Activated CD4-positive, alpha-beta T cell treated with anti-CD3 and anti-CD28 coated beads, Interleukin-2, Interleukin-6, amounts not matched to agents 100 ng/mL and 50 ng/mL, durations not matched to agents 16 hours and 8 hours (primary cell): ENCODE data around the gene YTHDC1.
"Not testable (repeated sequence)": the region's sequence is repeated elsewhere in the genome, so short reads cannot be mapped to it uniquely, and the experiment has no call there.

Source experiments
- DNase-seq: peaks from one replicate; pipeline ENCODE4 v3.0.0-alpha.2; 2020

The YTHDC1 gene

DNA sequence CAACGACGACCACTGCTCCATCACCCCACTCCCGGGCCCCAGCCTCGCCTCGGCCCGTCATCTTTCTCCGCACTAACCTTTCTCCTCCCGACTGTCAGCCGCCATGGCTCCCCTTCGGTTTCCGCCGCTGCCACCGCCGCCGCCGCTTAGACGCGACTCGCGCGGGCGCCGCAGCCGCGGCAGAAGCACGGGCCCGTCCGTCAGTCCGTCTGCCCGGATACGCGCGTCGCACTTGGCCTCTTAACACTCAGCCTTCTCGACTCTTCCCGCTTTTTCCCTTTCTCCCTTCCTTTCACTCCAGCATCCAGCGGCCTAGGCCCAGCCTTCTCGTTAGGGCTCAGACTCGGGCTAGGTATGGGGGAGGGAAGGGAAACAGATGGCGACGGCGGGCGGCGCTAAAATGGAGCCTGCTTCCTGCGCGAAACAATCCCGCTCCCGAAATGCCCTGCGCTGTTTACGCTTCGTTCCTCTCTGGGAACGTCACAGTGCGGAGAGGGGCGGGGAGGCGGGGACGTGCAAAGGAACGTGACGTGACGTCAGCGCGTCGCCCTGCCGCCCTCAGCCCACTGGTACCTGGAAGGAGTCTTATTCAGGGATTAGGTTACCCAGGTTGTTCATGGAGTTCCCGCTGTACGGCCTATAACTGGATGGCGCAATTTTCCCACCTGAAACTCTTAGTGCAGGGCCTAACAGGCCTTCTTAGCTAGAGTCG lies at the start of gene YTHDC1:
TSS of gene YTHDC1 (minus strand) at position 442 of the 712 bp plus-strand sequence. CDS start at position 105, 337 bp downstream.
- DNase-seq = peak; percentile 96

DNA sequence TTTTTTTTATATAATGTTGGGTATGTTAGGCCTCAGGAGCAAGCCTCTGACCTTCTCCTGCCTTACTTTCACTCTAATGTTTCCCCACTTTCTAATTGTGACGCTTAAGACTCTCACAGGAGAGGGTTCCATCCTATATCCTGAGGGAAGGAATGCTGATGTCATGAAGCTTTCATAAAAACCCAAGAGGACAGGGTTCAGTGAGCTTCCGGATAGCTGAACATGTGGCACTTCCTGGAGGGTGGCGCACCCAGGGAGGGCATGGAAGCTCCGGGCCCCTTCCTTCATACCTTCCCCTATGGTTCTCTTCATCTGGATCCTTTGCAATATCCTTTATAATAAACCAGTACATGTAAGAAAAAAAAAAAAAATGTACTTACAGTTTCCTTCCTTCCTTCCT lies 49.4 kb upstream of the YTHDC1 start:
- DNase-seq = no peak

DNA sequence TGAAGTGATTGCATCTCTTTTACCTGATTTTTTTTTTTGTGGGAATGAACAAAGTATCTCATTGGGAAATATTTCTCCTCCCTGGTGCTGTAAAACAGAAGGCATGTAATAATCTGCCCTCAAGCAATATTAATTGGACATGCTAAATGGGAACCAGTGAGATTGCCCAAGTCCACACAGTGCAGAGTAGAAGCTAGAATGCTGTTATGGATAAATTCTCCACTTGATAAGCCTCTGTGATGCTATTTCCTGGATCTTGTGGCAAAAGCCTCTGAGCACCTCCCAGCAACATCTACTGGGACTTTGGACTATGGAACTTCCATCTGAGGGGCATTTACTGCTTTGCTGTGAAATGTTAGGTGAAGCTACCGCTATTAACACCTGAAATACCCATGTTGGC lies 46.9 kb upstream of the YTHDC1 start:
- no peak for DNase-seq

DNA sequence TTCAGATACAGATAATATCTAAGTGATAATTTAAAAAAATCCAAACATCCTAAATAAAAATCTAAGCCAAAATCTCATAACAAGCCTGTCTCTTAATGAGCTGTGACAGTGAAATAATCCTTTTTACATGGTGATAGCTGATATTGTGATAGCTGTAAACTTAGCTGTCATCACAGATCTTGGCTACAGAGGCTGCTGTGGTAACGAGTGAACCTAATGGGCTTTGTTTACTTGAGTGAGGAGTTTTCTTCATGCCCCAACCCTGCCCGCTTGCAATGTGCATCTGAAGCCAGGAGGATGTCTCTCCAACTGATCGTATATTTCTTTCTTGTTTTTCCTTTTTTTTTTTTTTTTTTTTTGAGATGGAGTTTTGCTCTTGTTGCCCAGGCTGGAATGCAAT lies 41.5 kb upstream of the YTHDC1 start:
- no peak for DNase-seq

DNA sequence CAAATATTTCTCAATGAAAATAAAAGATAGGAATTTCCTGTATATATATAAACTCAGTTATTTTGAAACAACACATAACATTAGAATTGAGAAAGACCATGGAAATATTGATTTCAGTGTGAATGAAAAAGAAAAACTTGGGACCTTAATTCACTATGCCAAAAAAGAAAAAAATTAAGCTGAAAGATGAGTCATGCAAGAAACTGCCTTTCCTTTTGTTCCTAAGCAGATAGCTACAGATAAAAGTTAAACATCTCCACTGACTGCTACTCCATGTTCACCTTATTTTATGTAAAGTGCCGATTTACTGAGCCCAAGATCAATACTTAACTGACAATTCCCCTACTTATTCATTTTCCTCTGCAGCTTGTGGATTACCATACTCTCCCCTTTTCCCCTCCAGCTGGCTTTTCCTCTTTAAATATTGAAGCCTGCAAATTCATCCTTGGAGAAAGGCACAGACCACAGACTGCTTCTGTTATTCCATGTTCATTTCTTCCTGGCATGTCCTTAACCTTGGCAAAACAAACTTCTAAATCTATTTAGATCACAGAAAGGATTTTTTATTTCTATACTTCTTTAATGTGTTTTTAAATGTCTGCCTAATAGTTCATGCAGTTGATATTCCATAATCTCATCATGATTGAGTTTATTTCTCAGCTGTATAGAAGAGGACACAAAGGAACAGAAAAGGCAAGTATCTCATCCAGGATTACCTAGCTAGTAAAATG lies 40.5 kb upstream of the YTHDC1 start:
- no peak for DNase-seq

DNA sequence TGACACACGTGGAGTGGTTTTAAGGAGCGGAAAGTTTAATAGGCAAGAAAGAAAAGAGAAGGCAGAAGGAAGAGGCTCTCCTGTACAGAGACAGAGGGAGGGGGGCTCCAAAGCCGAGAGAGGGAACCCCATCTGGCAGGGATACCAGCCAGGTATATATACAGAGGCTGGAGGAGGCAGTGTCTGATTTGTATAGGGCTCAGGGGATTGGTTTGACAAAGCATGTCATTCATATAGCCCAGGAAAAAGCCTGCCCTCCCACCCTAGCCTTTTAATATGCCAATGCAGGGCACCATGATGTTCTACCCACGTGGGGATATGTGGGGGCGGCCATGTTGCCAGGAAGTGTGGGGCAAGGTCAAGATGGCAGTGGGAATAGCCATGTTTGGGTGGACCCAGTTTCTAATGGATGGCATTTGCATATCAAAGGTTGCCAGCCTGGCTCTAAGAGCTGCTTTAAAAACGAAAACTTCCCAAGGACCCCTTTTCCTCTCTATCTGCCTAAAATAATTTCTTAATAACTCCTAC lies 39.6 kb upstream of the YTHDC1 start:
- not testable (repeated sequence) for DNase-seq

DNA sequence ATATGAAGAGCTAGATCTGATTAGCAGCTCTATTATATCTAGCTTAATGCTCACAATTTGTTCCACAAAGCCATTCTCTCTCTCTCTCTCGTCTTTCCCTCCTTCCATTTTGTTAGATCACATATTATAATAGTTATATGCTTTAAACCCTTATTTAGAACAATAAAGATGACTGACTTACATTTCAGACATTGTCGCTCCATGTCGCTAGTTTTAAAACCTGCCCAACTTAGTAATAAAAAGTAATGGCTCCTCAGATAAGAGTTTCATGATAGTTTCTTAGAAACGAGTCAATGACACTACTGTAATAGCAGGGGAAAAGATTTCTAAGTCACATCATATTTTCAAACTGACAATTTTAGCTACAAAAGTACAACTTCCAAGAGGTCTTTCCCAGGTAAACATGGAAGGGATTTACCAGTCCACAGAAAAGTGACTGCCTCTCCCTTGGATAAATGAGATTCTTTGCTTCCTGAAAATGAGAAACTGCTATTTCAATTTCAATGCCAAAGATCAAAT lies 38.5 kb upstream of the YTHDC1 start:
- no peak for DNase-seq

DNA sequence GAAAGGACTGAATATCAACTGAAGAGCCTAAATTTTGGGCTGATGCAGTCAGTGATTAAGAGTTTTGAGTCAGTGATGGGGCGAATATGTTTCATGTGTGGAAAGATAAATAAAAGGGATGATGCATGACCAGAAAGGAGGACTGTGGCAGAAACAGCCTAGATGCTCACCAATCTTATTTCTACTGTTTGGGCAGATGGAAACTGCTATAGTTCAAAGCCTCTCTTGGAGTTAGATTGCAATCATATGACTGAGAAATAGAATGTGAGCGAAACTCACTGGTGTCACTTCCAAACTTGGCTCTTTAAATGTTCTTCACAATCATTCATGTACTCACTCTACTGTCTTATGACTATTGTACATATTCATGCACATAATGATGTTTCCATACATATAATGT lies 35.4 kb upstream of the YTHDC1 start:
- no peak for DNase-seq

DNA sequence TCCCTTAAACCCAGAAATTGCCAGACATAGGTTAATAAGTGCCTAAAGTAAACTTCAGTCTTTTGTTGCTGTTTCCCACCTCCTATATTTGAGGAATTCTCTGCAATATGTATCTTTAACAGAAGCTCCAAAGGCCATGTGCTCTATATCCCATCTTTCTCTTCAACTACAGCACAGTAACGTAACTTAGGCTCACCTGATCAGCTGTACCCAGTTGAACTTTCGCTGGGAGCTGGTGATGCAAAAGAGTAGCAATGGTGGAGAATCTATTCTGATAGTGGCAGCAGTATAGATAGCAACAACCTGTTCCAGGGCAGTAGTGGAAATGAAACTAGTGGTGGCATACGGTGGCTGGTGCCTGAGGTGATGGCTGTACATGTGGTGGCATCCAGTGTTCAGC lies 33.2 kb upstream of the YTHDC1 start:
- no peak for DNase-seq

DNA sequence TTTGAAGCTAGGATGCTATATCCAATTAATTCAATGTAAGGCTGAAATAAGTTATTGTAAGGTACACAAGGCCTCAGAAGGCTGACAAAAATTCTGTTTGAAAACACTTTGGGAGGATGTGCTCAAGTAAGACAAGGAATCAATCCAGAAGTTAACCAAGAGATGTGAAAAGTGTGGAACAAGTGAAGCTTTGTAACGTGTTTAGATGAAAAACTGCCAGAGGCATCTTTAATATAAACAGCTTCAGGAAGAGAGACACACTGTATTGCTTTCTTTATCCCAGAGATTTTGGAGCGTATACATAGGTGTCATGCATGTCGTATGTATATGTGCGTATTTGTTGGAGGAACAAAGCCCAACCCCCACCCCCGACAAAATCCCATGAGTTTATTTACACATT lies 28.3 kb upstream of the YTHDC1 start:
- no peak for DNase-seq

DNA sequence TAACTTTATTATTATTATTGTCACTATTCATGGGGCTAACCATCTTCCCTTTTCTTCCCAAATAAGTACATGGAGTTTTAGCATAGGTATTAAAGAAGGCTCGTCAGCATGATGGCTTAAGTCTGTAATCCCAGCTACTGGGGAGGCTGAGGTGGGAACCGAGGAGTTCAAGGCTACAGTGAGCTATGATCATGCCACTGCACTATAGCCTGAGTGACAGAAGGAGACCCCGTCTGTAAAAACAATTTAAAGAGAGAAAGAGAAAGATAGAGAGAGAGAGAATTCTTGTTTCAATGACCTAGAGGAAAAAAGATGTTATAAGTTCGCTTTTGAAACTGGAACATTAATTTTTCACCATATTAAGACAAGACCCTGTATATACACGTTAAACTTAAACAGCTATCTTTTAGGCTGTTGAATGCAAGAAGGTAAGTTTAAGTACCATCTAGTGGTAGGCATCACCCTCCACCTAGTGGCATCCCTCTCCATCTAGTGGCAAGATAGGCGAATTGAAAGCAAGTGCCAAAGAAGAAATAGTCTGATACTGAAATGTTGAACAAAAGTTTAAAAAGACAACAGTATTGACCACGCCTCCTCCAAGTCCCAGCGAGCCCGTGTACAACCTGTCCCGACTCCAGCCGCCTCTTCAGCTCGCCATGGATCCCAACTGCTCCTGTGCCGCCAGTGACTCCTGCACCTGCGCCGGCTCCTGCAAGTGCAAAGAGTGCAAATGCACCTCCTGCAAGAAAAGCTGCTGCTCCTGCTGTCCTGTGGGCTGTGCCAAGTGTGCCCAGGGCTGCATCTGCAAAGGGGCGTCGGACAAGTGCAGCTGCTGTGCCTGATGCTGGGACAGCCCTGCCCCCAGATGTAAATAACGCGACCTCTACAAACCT lies 26.0 kb upstream of the YTHDC1 start:
- peak; percentile 71 for DNase-seq

DNA sequence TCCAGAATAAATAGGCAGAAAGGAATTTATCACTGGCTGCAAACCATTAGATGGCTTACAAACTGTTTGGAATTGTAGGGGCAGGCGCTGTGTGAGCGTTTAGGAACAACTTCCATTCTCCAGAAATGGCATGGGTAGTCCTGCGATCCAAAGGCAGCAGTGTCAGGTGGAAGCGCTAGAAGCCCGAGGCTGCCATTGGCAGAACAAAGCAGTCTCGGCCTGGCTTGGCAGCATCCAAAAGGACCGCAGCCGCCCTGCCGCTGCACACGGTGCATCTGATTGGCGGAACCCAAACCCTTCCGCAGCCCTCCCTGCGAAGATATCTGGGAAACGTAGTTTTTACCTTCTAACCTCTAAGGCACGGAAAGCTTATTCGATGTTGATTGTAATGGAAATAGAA lies 23.6 kb upstream of the YTHDC1 start:
- DNase-seq = peak; percentile 75

DNA sequence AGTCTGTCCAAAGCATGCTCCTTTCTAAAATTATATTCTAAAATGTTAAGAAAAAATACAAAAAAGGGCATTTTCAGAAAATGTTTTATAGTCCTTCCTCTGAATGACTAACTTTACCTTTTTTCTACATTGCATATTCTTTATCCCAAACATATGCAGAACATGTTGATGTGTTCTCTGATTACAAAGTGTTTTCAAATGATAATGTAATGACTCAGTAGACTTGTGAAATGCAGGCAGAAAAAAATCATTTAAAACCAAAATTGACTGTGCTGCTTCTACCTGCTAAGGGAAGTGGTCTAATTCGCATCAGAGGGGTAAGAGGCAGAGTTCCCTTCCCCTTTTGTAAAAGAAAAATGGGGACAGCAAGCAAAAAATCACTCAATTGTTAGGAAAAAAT lies 22.7 kb upstream of the YTHDC1 start:
- no peak for DNase-seq

DNA sequence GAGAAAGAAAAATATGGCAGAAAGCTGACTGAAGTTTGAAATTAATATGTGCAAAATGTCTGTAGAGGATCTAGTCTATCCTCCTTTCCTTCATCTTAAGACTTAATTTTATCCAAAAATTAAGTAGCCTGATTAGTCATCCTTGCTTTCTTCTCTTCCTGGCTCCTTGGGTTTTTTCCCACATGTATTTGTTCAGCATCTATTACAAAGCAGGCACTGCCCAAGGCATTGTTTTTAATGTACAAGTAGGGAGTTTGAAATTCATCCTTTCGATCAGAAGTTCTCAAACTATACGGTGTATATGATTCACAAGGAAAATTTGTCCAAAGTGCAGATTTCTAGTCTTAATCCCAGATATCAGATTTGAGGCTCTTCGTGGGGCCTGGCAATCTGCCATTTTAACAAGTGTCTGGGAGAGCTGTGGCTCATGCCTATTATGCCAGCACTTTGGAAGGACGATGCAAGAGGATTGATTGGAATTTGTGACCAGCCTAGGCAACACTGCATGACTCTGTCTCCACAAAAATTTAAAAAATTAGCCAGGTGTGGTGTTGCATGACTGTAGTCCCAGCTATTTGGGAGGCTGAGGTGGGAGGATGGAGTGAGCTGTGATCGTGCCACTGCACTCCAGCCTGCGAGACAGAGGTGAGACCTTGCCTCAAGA lies 19.4 kb upstream of the YTHDC1 start:
- DNase-seq = no peak

DNA sequence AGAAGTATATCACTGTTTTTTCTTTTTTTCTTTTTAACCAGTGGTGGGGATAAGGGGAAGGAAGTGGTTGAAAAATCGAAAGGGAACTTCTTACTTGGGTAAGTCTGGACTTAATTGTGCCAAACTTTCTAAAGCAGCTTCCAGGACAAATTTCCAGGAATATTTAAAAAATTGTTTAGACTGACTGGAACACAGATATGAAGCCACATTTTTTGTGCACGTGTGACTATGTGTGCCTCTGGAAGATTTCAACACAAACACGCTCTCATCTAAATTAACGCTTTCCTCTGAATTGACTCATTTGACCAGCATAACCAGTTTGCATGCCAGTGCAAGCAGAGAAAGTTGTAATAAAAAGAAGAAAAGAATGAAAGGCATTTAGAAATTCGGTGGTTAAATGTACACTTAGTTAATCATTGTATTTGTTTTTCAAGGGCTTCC lies 18.8 kb upstream of the YTHDC1 start:
- no peak for DNase-seq

DNA sequence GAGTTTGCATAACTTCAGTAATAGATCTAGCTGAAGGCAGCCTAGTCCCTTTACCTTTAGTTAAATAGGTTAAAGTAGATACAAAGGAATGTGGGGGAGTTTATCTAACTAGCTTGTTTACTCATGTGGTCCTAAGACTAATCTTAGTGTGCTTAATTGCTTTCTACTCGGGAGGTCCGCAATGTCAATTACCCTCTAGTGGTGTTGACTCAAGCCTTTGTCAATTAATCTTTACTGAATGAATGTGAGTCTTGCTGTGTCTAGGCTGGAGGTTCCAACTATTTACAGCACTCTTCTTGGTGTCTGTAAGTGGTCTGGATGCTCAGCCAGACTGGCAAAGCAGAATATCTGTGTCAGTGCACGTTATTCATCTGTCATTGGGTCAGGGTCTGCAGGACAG lies 17.9 kb upstream of the YTHDC1 start:
- no peak for DNase-seq

DNA sequence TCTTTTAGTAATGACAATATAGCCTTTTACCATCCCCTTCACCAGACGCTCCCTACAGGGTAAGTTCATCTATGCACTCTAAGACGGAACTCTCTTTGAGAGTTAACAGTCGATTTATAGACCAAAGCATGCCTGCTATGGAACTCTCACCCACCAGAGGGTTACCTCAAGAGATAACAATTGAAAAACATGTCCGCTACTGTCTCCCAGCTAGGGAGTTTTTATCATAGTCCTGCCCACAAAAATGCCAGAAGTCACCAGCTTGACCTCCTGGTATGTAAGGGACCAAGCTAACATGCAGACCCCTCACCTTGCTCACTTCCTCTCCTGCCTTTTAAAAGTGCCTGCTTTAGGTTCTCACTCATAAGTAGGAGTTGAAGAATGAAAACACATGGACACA lies 16.7 kb upstream of the YTHDC1 start:
- DNase-seq = no peak

DNA sequence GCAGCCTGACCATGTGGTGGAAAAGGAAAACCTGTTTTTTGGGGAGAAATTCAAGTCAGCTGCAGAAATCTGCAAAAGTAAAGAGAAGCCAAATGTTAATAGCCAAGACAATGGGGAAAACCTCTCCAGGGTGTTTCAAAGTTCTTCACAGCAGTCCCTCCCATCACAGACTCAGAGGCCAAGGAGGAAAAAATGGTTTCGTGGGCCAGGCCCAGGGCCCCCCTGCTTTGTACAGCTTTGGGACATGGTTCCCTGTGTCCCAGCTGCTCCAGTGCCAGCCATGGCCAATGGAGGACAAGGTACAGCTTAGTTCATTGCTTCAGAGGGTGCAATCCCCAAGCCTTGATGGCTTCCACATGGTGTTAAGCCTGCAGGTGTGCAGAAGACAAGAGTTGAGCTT lies 15.2 kb upstream of the YTHDC1 start:
- no peak for DNase-seq

DNA sequence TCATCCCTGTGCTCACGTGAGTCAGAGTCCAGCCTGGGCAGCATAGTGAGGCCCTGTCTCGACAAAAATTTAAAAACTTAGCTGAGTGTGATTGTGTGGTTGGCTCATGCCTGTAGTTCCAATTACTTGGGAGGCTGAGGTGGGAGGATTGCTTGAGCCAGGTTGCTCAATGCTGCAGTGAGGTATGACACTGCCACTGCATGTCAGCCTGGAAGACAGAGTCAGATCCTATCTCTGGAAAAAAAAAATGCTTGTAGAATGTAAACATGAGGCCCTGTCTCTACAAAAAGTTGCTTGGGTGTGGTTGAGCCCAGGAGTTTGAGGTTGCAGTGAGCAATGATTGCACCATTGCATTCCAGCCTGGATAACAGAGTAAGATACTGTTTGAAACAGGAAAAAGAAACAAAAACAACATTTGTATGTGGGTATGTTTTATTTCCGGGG lies 11.3 kb upstream of the YTHDC1 start:
- DNase-seq = no peak

DNA sequence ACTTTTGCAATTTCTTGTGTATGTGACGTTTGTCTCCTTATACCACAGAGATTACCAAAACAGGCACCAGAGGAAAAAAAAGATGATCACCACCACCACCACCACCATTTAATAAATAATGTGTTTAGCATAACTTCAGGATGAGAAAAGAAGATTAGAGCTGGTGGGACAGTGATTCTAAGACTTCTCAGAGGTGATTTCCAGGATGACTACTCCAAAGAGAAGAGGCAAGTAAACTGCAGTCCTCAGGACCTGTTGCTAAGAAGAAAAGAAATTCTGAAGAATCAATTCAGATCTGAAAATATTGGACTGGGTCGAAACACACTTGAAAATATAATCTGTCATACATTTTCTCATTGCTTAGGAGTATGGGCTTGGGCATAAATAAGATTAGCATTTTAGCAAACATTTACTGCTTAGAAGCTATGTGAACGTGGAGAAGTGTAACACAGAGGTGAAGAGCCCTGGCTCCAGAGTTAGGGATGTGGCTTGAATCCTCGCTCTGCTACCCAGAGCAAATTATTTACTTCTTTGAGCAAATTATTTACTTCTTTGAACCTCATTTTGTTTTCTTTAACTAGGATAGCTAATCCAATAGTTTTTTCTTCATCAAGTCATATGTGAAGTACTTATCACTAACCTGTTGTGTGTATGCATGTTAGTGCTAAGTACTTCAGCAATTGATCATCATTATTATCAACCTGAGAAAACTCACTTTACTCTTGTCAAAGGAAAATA lies 10.5 kb upstream of the YTHDC1 start:
- no peak for DNase-seq

DNA sequence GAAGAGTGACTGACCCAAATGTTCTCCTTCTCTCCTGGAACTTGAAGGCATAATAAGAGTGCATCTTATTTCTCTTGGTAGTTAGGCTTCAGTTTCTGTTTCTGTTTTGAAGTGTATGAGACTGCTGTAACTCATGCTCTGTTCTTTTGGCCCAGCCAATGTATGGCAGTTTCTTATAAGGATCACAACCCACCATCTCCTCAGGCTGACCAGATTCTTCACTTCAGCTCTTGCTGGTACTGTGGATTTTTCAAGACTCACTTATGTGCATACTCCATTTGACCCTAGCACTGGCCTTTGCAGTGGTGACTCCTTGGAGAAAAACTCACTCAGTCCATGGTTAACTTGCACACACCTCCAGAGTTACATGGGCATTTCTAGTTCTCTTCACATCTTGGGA lies 9.6 kb upstream of the YTHDC1 start:
- no peak for DNase-seq

DNA sequence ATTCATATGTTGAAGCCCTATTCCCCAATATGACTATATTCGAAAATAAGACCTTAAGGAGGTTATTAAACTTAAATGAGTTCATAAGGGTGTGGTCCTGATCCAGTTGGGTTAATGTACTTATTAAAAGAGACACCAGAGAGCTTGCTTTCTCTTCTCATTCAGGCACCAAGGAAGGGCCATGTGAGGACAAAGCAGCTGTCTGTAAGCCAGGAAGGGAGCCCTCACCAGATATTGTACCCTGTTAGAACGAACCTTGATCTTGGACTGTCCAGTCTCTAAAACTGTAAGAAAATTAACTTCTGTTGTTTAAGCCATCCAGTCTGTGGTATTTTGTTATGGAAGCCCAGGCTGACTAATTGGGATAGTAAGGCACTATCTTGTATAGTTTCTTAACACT lies 9.1 kb upstream of the YTHDC1 start:
- no peak for DNase-seq
